Activated CD8-positive, alpha-beta T cell treated with anti-CD3 and anti-CD28 coated beads for 36 hours (primary cell): ENCODE measurements around the gene C1orf35. TPM values are rescaled to one million over a fixed set of nuclear protein-coding genes. Genes with fewer than 3 reads are reported as not detected.

Experiments used
- ATAC-seq: fragments of 200-7000 bp; cut with Tn5 transposase; one replicate; pipeline ENCODE4 v1.10.0; 2021; ENCODE audit warnings: mild to moderate bottlenecking, moderate library complexity
- CTCF ChIA-PET: fragments of 350-600 bp; sonication (Branson Sonifier 250); formaldehyde crosslinking; loops from one replicate; lab custom pipeline; 2021; ENCODE audit warnings: antibody characterized with exemption; lab: Charles Lee
- POLR2A ChIA-PET: fragments of 350-600 bp; sonication (Branson Sonifier 250); formaldehyde crosslinking; loops from one replicate; lab custom pipeline; 2021; ENCODE audit warnings: antibody characterized with exemption; lab: Charles Lee
- DNase-seq: peaks from one replicate; pipeline ENCODE4 v3.0.0-alpha.2; 2020
- H3K27ac Mint-ChIP-seq: one replicate; pipeline ENCODE4 v1.8.0; 2021; ENCODE audit warnings: mild to moderate bottlenecking, mixed read lengths
- H3K27me3 Mint-ChIP-seq: one replicate; pipeline ENCODE4 v1.8.0; 2021; ENCODE audit warnings: mixed read lengths
- H3K36me3 Mint-ChIP-seq: one replicate; pipeline ENCODE4 v1.8.0; 2021; ENCODE audit warnings: low read depth, mixed read lengths
- H3K4me1 Mint-ChIP-seq: one replicate; pipeline ENCODE4 v1.8.0; 2021; ENCODE audit warnings: low read depth, mixed read lengths
- H3K4me3 Mint-ChIP-seq: one replicate; pipeline ENCODE4 v1.8.0; 2021; ENCODE audit warnings: mild to moderate bottlenecking, moderate library complexity, mixed read lengths
- H3K9me3 Mint-ChIP-seq: one replicate; pipeline ENCODE4 v1.8.0; 2021; ENCODE audit warnings: mixed read lengths
- intact Hi-C: fragments of 100-400 bp; cut with micrococcal nuclease; formaldehyde crosslinking; loops from one replicate; pipeline ENCODE4 v1.10.0; 2022
- total RNA-seq, 2 experiments: library from RNA; stranded (reverse); gene quantifications; one replicate each; pipeline ENCODE4 v1.2.3, GENCODE V29; 2021
- TF ChIP-seq, protein P1 (sequence below): fragments of 200-600 bp; IDR thresholded peaks from one replicate; pipeline ENCODE4 v1.8.0; 2022; ENCODE audit warnings: antibody characterized with exemption, mild to moderate bottlenecking

The C1orf35 gene
- total RNA-seq, 2 experiments from 2014 or later = 22.2 to 23.5 TPM

DNA sequence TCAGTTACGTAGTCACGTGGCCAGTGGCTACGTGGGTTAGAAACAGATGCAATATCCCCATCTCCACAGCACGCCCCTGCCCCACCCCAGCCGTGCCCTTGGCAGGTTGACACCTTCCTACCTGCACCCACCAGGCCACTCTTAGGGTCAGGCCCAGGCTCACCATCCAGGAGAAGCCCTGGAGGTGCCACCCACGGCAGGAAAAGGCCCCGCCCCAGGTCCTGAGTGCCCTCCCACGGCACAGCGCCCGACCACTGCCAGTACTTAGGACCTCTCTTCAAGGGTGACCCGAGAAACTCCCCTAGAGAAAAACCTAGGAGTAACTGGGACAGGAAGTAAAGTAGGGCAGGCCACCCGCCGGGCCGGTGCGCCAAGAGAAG is 1.5 kb downstream of the C1orf35 start:
- ATAC-seq = no peak
- ChIA-PET CTCF (interaction anchor here (0.6 to 1.8 kb wide), 2 partner anchors 11 to 102 kb away, joined by 3 to 5 read pairs; no protein-coding TSS in a partner anchor), POLR2A (interaction anchor here (0.9 to 5.8 kb wide), 3 partner anchors 11 to 18 kb away, joined by 3 to 51 read pairs (median 34); partner anchors contain the start of gene ARF1)
- intact Hi-C loops = no loop called here
- TF ChIP-seq, protein P1, sequence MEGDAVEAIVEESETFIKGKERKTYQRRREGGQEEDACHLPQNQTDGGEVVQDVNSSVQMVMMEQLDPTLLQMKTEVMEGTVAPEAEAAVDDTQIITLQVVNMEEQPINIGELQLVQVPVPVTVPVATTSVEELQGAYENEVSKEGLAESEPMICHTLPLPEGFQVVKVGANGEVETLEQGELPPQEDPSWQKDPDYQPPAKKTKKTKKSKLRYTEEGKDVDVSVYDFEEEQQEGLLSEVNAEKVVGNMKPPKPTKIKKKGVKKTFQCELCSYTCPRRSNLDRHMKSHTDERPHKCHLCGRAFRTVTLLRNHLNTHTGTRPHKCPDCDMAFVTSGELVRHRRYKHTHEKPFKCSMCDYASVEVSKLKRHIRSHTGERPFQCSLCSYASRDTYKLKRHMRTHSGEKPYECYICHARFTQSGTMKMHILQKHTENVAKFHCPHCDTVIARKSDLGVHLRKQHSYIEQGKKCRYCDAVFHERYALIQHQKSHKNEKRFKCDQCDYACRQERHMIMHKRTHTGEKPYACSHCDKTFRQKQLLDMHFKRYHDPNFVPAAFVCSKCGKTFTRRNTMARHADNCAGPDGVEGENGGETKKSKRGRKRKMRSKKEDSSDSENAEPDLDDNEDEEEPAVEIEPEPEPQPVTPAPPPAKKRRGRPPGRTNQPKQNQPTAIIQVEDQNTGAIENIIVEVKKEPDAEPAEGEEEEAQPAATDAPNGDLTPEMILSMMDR = no peak
- Mint-ChIP-seq H3K36me3 (peaks cover 28% of the 10 kb centered on the region), H3K27me3 (no peaks in the 10 kb centered on the region), H3K9me3 (no peaks in the 10 kb centered on the region), H3K27ac (peak overlapping the region; percentile 59), H3K4me1 (peaks cover 15% of the 10 kb centered on the region), H3K4me3 (peak overlapping the region; percentile 91)
- DNase-seq = no peak

DNA sequence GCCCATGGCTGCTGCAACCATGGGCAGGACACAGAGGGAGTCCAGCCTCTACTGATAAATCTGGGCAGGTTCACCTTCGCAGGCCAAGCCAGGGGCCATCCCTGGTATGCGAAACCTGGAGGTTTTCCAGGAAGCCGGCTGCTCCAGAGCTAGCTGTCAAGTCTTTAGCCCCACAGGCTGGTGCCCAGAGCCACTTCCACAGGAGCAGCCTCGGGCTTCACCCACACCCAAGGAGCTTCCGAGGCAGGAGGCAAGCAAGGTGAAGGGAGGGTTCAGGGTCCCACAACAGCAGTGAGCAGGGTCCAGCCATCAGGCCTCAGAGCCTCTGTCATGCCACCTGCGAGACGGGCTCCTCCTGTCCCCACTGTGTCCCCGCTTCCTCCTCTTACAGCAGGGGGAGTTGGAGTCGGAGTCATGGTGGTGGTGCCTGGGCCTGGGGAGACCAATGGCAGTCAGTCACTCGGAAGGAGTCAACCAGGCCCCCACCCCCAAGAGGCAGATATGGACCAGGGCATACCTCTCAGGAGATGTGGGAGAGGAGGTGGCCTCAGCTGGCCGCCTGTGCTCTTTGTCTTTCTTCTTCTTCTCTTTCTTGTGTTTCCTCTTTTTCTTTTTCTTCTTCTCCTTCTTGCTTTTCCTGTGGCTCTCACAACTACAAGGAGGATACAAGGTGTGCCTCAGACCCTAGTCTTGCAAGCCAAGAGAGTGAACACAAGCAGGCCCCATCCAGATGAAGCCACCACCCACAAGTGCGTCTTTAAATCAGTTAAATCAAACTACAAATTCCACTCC is 2.1 kb downstream of the C1orf35 start:
- H3K27ac Mint-ChIP-seq = peak overlapping the region; percentile 59
- intact Hi-C loops = no loop called here
- peaks cover 29% of the 10 kb centered on the region for H3K36me3 Mint-ChIP-seq

DNA sequence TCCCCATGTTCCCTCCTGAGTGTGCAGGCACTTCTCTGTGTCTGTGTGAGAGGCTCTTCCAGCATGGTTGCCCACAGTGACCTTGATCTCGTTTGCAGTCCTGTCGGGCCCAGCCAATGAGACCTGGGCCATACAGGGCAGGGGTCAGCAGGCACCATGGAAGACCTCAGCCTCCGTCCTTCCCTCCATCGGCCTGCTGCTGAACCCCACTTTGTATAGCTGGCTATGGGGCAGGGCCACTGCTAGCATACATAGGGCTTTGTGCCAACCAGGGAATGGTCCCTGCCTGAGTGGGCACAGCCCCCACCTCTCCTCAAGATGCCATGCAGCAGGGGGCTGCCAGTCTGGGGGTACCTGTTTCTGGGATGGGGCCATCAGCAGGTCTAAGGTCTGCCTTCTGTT is 3.8 kb downstream of the C1orf35 start:
- DNase-seq = peak; percentile 1
- ChIA-PET POLR2A (interaction anchor here (0.6 to 5.8 kb wide), 7 partner anchors 9 to 333 kb away, joined by 3 to 51 read pairs (median 3); partner anchors contain the start of genes ARF1 and IBA57), CTCF (no interaction called here)
- ATAC-seq = no peak
- intact Hi-C loops = no loop called here
- Mint-ChIP-seq H3K27me3 (no peaks in the 10 kb centered on the region), H3K4me1 (peaks cover 22% of the 10 kb centered on the region), H3K27ac (no peak overlapping the region), H3K4me3 (no peak overlapping the region), H3K36me3 (peaks cover 46% of the 10 kb centered on the region), H3K9me3 (peaks cover 7% of the 10 kb centered on the region)
- TF ChIP-seq, protein P1 = no peak

More for the DNA sequence above, 2.1 kb downstream of the C1orf35 start:
- ChIA-PET POLR2A (interaction anchor here (0.6 to 5.8 kb wide), 3 partner anchors 10 to 17 kb away, joined by 3 to 51 read pairs (median 34); partner anchors contain the start of gene ARF1), CTCF (interaction anchor here (1.8 kb wide), 1 partner anchor 102 kb away, joined by 5 read pairs; no protein-coding TSS in a partner anchor)
- Mint-ChIP-seq H3K4me1 (peaks cover 13% of the 10 kb centered on the region), H3K9me3 (no peaks in the 10 kb centered on the region), H3K27me3 (no peaks in the 10 kb centered on the region), H3K4me3 (peak overlapping the region; percentile 91)
- TF ChIP-seq, protein P1 = no peak
- ATAC-seq (no peak), DNase-seq (no peak)

DNA sequence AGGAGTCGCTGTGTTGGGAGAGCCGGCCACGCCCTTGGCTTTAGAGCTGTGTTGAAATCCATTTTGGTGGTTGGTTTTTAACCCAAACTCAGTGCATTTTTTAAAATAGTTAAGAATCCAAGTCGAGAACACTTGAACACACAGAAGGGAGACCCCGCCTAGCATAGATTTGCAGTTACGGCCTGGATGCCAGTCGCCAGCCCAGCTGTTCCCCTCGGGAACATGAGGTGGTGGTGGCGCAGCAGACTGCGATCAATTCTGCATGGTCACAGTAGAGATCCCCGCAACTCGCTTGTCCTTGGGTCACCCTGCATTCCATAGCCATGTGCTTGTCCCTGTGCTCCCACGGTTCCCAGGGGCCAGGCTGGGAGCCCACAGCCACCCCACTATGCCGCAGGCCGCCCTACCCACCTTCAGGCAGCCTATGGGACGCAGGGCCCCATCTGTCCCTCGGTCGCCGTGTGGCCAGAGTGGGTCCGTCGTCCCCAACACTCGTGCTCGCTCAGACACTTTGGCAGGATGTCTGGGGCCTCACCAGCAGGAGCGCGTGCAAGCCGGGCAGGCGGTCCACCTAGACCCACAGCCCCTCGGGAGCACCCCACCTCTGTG is 4.7 kb downstream of the C1orf35 start:
- CTCF ChIA-PET = no interaction called here
- peak; percentile 1 for DNase-seq
- ATAC-seq = no peak
- peaks cover 16% of the 10 kb centered on the region for H3K4me1 Mint-ChIP-seq
- intact Hi-C loops = no loop called here
- H3K27ac Mint-ChIP-seq = no peak overlapping the region
- POLR2A ChIA-PET = interaction anchor here (0.6 to 5.8 kb wide), 6 partner anchors 8 to 332 kb away, joined by 3 to 51 read pairs (median 6); partner anchors contain the start of genes ARF1 and IBA57
- TF ChIP-seq, protein P1 = no peak
- H3K9me3 Mint-ChIP-seq = peaks cover 11% of the 10 kb centered on the region
- H3K27me3 Mint-ChIP-seq = no peaks in the 10 kb centered on the region
- H3K4me3 Mint-ChIP-seq = no peak overlapping the region
- H3K36me3 Mint-ChIP-seq = peaks cover 55% of the 10 kb centered on the region
